ENCODE data around the gene MICB.

MICB gene

GRCh38 chr6:31468311-31468710, 29.6 kb upstream of the MICB start:
- Mint-ChIP-seq H3K27ac (no peak overlapping the region), H3K27me3 (ENCODE audit: low read depth) (no peaks in the 10 kb centered on the region), H3K4me1 (ENCODE audit: low read depth) (peaks cover 66% of the 10 kb centered on the region), H3K36me3 (ENCODE audit: low read depth) (peaks cover 58% of the 10 kb centered on the region), H3K9me3 (no peaks in the 10 kb centered on the region), H3K4me3 (no peak overlapping the region)

GRCh38 chr6:31470801-31471200, 27.1 kb upstream of the MICB start:
- Mint-ChIP-seq H3K4me3 (no peak overlapping the region), H3K4me1 (ENCODE audit: low read depth) (peaks cover 55% of the 10 kb centered on the region), H3K27me3 (ENCODE audit: low read depth) (no peaks in the 10 kb centered on the region), H3K9me3 (no peaks in the 10 kb centered on the region), H3K36me3 (ENCODE audit: low read depth) (peaks cover 41% of the 10 kb centered on the region), H3K27ac (peak overlapping the region; percentile 46)

- no peaks in the 10 kb centered on the region for H3K27me3 Mint-ChIP-seq (ENCODE audit: low read depth)
Measured at GRCh38 chr6:31471711-31472110, 26.2 kb upstream of the MICB start.

GRCh38 chr6:31472259-31472658, 25.7 kb upstream of the MICB start:
- Mint-ChIP-seq H3K36me3 (ENCODE audit: low read depth) (peaks cover 38% of the 10 kb centered on the region), H3K27me3 (ENCODE audit: low read depth) (no peaks in the 10 kb centered on the region), H3K9me3 (no peaks in the 10 kb centered on the region), H3K4me1 (ENCODE audit: low read depth) (peaks cover 44% of the 10 kb centered on the region), H3K4me3 (no peak overlapping the region), H3K27ac (no peak overlapping the region)

More at GRCh38 chr6:31471711-31472110, 26.2 kb upstream of the MICB start:
- Mint-ChIP-seq H3K27ac (peak overlapping the region; percentile 10), H3K4me1 (ENCODE audit: low read depth) (peaks cover 50% of the 10 kb centered on the region), H3K36me3 (ENCODE audit: low read depth) (peaks cover 40% of the 10 kb centered on the region), H3K4me3 (no peak overlapping the region), H3K9me3 (no peaks in the 10 kb centered on the region)

DNA sequence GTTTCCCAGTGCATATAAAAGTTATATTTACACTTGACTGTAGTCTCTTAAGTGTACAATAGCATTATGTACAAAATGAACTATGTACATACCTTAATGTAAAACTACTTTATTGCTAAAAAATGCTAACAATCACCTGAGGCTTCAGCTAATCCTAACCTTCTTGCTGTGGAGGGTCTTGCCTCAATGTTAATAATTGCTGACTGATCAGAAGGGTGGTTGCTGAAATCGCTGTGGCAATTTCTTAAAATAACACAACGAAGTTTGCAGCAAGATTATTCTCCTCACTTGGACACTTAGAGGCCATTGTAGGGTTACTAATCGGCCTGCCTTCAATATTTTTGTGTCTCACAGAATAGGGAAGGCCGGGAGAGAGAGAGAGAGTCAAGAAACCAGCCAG, 24.7 kb upstream of the MICB start:
- Mint-ChIP-seq H3K27me3 (ENCODE audit: low read depth) (no peaks in the 10 kb centered on the region), H3K36me3 (ENCODE audit: low read depth) (peaks cover 32% of the 10 kb centered on the region)

GRCh38 chr6:31473780-31474761, 23.9 kb upstream of the MICB start:
- H3K4me1 Mint-ChIP-seq (ENCODE audit: low read depth): peaks cover 36% of the 10 kb centered on the region

More for the DNA sequence above, 24.7 kb upstream of the MICB start:
- H3K4me3 Mint-ChIP-seq: no peak overlapping the region
- peaks cover 37% of the 10 kb centered on the region for H3K4me1 Mint-ChIP-seq (ENCODE audit: low read depth)
- H3K9me3 Mint-ChIP-seq: no peaks in the 10 kb centered on the region
- H3K27ac Mint-ChIP-seq: no peak overlapping the region

GRCh38 chr6:31474871-31475286, 23.1 kb upstream of the MICB start:
- Mint-ChIP-seq H3K27ac (no peak overlapping the region), H3K9me3 (no peaks in the 10 kb centered on the region), H3K27me3 (ENCODE audit: low read depth) (no peaks in the 10 kb centered on the region), H3K36me3 (ENCODE audit: low read depth) (peaks cover 28% of the 10 kb centered on the region), H3K4me3 (no peak overlapping the region), H3K4me1 (ENCODE audit: low read depth) (peaks cover 30% of the 10 kb centered on the region)

More at GRCh38 chr6:31473780-31474761, 23.9 kb upstream of the MICB start:
- no peaks in the 10 kb centered on the region for H3K27me3 Mint-ChIP-seq (ENCODE audit: low read depth)
- peaks cover 32% of the 10 kb centered on the region for H3K36me3 Mint-ChIP-seq (ENCODE audit: low read depth)
- H3K4me3 Mint-ChIP-seq: no peak overlapping the region
- no peaks in the 10 kb centered on the region for H3K9me3 Mint-ChIP-seq
- no peak overlapping the region for H3K27ac Mint-ChIP-seq

DNA sequence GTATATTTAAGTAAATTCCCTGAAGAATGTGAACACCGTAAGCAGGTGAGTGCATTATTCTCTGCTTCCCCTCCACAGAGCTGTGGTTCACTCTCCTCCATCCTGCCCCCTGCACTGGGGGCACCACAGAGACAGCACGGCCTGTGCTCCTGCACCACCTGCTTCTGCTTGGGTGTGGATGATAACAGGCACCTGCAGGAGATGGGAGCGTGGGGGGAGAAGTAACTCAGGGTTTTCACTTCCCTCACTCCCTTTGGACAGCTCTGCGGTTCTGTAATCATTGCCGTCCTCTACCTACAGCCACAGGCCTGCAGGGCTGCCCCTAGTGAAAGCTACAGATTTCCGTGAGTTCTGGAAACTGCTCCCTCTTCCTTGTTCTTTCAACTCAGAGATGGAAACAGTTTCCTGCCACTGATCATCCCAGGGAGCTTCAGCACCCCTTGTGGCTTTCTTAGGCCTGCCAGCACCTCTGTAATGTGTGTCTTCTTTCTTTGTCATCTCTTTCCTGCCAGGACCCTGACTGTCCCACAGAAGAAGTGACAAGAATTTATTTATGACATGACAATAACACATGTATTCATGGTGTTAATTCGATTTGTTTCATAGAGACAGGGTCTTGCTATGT, 21.3 kb upstream of the MICB start:
- H3K9me3 Mint-ChIP-seq: no peaks in the 10 kb centered on the region
- no peak overlapping the region for H3K27ac Mint-ChIP-seq
- no peaks in the 10 kb centered on the region for H3K27me3 Mint-ChIP-seq (ENCODE audit: low read depth)
- peaks cover 16% of the 10 kb centered on the region for H3K4me1 Mint-ChIP-seq (ENCODE audit: low read depth)
- H3K4me3 Mint-ChIP-seq: no peak overlapping the region
- peaks cover 21% of the 10 kb centered on the region for H3K36me3 Mint-ChIP-seq (ENCODE audit: low read depth)

DNA sequence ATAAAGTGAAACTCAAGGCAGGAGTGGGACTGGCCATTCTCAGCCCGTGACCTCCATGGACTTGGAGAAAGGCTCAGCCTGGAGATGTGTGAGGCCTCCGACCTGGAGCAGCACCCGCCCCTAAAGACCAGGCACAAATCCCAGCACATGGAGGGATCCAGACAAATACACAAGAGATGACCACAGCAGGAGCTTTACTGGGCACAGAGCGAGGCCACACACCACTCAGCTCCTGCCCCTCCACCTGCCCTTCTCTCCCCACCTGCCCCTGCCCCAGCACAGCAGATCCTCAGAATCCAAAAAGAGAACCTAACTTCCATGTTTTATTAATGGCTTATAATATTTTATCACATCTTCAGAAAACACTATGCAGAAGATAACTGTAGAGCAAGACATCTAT, 20.4 kb upstream of the MICB start:
- H3K36me3 Mint-ChIP-seq (ENCODE audit: low read depth): peaks cover 22% of the 10 kb centered on the region
- no peaks in the 10 kb centered on the region for H3K9me3 Mint-ChIP-seq
- H3K27me3 Mint-ChIP-seq (ENCODE audit: low read depth): no peaks in the 10 kb centered on the region
- H3K4me1 Mint-ChIP-seq (ENCODE audit: low read depth): peaks cover 14% of the 10 kb centered on the region
- H3K27ac Mint-ChIP-seq: no peak overlapping the region
- no peak overlapping the region for H3K4me3 Mint-ChIP-seq

- Mint-ChIP-seq H3K27ac (no peak overlapping the region), H3K4me1 (ENCODE audit: low read depth) (peaks cover 11% of the 10 kb centered on the region), H3K27me3 (ENCODE audit: low read depth) (no peaks in the 10 kb centered on the region), H3K9me3 (no peaks in the 10 kb centered on the region), H3K4me3 (no peak overlapping the region), H3K36me3 (ENCODE audit: low read depth) (peaks cover 19% of the 10 kb centered on the region)
Measured at GRCh38 chr6:31478186-31478950, 19.6 kb upstream of the MICB start.

DNA sequence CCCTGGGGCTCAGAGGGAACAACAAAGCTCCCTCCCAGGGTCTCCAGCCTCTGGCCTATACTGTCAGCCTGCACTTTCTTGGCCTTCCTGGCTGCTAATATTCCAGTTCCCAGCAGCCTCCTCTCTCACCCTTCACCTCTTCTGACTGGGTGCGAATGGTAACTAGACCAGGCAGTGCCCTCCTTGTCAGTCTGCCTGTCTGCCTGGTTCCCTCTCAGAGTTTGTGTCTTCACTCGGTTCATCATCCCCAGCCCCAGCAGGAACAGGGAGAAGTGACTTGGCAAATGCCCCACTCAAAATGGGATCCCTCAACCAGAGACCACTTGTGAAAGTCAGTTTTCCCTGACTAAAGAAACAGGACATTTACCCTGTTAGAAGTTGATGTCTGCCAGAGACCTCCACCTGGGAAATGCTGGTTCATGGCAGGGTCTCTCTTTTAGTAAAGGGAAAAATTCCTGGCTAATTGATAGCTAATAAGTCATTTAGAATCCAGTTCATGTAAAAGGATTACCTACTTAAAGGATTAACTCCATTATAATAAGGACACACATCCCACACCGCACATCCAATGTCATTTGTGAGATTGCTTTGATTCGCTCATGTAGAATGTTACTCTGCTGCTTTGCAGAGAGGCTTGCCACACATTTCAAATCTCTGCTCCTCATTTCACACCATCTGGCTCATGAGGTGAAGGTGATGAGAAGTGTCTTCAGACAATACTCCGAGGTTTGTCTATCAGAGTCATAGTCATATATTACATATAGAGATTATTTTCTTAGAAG, 18.6 kb upstream of the MICB start:
- no peaks in the 10 kb centered on the region for H3K9me3 Mint-ChIP-seq
- H3K4me1 Mint-ChIP-seq (ENCODE audit: low read depth): peaks cover 5% of the 10 kb centered on the region
- H3K4me3 Mint-ChIP-seq: no peak overlapping the region
- H3K27me3 Mint-ChIP-seq (ENCODE audit: low read depth): no peaks in the 10 kb centered on the region
- peaks cover 13% of the 10 kb centered on the region for H3K36me3 Mint-ChIP-seq (ENCODE audit: low read depth)
- H3K27ac Mint-ChIP-seq: no peak overlapping the region

DNA sequence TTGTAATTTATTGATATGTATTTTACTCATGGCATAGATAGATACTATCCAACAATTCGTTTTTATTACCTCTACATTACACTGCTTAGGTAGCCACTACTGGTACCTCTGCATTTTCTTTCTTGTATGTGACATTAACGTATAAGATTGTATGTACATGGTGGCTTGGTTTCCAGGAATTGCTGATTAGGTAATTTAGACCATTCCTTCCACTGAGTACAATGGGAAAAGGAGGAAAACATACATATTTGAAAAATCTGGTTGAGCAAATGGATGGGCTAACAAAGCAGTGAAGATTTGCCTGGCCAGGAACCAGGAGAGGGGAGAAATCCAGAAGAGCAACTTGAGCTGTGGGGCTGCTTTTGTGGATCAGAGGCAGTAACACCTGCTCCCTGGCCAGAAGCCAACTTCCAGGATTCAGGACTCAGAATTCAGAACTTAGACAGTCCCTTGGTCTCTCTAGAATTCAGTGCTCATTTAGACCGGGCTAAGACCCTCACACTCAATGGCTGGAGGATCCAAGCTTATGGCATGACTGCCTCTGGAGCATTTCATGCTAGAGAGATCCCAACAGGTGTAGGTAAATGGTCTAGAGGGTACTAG, 17.9 kb upstream of the MICB start:
- no peaks in the 10 kb centered on the region for H3K9me3 Mint-ChIP-seq
- H3K4me1 Mint-ChIP-seq (ENCODE audit: low read depth): peaks cover 5% of the 10 kb centered on the region
- no peak overlapping the region for H3K27ac Mint-ChIP-seq
- peaks cover 12% of the 10 kb centered on the region for H3K36me3 Mint-ChIP-seq (ENCODE audit: low read depth)
- H3K4me3 Mint-ChIP-seq: no peak overlapping the region
- H3K27me3 Mint-ChIP-seq (ENCODE audit: low read depth): no peaks in the 10 kb centered on the region

DNA sequence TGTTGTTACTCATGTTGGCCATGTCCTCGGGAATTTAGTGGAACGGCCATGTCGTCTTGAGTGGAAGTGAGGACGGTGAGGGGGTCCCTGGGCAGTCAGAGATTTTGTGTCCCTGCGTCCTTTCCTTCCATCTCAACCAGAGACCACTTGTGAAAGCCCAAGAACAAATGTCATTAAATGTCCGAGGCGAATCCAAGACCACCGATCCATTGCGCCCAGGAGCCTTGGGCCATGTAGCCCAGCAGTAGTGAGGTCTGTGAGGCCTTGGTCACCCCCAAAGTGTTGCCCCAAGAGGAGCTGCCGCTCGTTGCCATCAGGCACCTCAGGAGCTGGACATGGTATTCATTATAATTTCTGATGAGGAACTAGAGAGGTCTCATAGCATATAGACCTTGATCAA, 17.4 kb upstream of the MICB start:
- no peak overlapping the region for H3K27ac Mint-ChIP-seq
- H3K4me1 Mint-ChIP-seq (ENCODE audit: low read depth): peaks cover 5% of the 10 kb centered on the region
- H3K36me3 Mint-ChIP-seq (ENCODE audit: low read depth): peaks cover 11% of the 10 kb centered on the region
- H3K9me3 Mint-ChIP-seq: no peaks in the 10 kb centered on the region
- no peaks in the 10 kb centered on the region for H3K27me3 Mint-ChIP-seq (ENCODE audit: low read depth)
- no peak overlapping the region for H3K4me3 Mint-ChIP-seq

All from T-helper 1 cell treated with Interleukin-12 subunit alpha and Interleukin-12 subunit beta and Interleukin-4 antibody, amounts not matched to agents 30 μg/mL and 1 μg/mL, for 36 hours (primary cell).